Stimulated activated naive CD4-positive, alpha-beta T cell treated with Interleukin-2 at 50 U/mL for 16 hours (primary cell): ENCODE data around the gene PTTG2.

Source experiments
- DNase-seq: peaks from one replicate; lab custom pipeline; 2025; lab: John Stamatoyannopoulos, UW

PTTG2 gene

DNA sequence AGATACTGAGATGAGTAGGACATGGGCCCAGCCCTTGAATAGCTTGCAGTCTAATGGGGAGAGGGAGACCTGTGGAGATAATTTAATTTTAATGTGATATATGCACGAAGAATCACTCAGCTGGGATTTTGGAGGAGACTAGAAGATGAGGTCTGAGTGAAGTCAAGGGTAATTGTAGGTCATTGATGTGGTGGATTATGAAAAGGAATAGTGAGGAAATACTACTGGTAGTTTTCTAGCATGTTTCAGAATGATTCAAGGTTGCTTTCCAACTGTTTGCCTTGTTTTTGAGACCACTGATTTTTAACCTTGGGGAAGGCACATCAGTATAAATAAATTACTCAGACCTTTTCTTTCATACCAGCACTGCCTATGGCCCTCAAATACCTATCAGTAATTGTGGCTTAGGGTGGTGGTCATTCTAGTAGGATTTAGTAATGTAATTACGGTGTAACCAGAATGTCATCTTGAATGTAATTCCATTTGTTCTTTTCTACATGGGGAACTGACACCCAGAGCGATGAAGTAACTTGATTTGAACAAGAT, 25.6 kb downstream of the PTTG2 start:
- DNase-seq: no peak

- DNase-seq: no peak
Observed at GRCh38 chr4:37988670-37989069, 28.5 kb downstream of the PTTG2 start.

DNA sequence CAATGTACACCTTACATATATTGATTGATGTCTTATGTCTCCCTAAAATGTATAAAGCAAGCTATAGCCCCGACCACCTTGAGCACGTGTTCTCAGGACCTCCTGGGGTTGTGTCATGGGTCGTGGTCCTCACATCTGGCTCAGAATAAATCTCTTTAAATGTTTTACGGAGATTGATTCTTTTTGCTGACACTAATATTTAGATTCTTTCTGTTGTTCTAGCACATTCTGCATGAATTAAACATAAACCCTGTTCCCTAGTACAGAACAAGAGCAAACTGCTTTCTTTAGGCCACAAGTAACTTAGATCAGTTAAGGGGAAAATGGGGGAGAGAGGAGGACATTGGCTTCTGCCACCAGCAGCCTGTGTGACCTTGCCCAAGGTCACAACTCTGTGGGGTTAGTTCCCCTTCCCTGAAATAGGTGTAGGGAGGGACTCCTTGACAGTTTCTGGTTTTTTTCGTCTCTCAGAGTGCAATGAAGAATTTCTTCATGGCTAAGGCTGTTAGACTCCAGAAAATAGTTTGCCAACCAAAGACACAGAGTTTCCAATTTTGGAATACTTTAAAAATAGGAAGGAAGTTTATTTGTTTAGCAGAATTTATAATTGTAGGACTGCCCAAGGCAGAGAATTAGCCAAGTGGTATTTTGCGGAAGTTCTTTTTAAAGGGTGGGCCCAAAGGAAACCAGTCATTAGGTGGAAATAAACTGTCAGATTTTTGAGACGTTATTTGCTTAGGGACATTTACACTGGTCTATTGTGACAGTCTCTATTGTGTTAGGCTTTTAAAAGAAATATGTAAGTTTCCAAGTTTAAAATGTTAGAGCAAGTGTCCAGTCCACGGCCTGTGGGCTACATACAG, 29.4 kb downstream of the PTTG2 start:
- DNase-seq: no peak

- DNase-seq: no peak
Observed at GRCh38 chr4:37990731-37991245, 30.6 kb downstream of the PTTG2 start.

DNA sequence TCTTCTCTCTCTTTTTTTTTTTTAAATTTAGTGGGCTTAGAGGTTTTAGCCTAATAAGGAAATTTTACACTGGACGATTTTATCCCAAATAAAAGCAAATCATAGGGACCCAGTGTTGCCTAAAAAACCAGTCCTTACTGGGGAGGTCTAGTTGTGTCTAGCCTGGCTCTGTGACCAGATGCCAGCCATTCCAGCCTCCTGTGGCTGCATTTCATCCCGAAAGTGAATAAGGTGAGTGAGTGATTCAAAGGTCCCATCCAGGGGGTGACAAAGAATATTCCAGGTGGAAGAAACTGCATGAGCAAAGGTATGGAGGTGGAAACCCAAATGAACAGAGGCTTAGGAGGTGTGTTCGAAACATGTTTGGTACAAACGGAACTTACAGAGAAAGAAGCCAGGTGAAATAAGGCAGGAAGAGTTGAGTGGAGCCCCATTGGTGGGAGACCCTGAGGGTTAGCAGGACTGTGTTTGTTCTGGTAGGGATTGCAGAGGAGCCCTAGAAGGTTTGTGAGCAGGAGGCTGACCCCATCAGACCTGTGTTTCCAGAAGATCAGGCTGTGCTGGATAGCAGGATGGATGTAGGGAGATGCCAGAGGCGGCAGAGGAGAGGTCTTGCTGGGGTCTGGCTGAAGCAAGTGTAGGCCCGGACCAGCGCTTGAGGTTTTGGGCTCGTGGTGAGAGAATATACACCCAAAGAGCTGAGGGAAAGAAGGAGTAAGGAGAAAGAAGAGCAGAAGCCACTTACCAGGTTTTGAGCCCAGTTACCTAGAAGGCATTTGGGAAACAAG, 31.6 kb downstream of the PTTG2 start:
- DNase-seq: no peak

GRCh38 chr4:37993806-37994205, 33.6 kb downstream of the PTTG2 start:
- DNase-seq: no peak

- DNase-seq: no peak
Observed at GRCh38 chr4:37994569-37994968, 34.4 kb downstream of the PTTG2 start.

DNA sequence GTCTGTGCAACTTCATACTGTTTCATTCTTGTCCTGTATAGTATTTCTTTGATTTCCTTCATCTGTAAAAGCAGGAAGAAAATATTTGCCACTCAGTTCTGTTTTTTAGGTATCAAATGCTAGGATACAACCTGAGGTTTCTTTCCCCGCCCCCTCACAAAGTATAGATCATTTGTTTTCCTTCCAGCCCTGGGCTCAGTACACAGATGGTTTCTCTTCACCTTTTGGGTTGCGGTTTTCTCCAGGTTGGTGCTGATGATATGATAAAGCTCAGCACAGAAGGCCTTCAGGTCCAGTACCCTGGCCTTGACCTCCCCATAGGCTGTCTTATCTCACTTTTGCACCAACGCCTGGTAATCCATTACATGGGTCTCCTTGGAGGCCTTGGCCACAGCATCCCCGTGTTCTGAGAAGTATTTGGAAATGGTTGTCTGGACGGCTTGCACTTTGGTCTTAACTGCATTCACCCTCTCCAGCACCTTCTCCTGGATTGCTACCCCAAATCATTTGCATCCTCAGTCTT, 35.2 kb downstream of the PTTG2 start:
- no peak for DNase-seq

- DNase-seq: no peak
Observed at GRCh38 chr4:37995981-37996775, 36.0 kb downstream of the PTTG2 start.

GRCh38 chr4:37998226-37998625, 38.0 kb downstream of the PTTG2 start:
- DNase-seq: no peak

DNA sequence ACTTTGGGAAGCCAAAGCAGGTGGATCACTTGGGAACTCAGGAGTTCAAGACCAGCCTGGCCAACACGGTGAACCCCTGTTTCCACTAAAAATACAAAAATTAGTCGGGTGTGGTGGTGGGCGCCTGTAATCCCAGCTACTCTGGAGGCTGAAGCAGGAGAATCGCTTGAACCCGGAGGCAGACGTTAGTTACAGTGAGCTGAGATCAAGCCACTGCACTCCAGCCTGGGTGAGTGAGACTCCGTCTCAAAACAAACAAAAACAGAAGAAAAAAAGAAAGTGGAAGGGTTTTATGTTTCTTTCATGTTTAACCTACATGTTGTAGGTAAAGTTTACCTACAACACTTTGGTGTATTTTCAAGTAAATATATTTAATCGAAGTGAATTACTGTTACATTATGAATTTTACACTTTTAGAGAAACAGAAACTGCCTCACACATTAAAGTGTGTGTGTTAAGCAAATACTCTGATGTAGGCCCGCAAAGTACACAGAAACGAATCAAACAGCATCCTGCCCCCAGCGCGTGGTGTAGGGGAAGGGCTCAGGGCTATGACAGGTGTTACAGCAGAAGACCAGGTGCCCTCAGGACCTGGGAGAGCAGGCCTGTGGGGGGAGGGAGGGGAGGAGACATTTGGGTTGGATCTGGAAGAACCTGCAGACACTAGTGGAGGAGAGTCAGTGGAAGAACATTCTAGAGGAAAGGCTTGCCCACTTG, 39.0 kb downstream of the PTTG2 start:
- DNase-seq: no peak

DNA sequence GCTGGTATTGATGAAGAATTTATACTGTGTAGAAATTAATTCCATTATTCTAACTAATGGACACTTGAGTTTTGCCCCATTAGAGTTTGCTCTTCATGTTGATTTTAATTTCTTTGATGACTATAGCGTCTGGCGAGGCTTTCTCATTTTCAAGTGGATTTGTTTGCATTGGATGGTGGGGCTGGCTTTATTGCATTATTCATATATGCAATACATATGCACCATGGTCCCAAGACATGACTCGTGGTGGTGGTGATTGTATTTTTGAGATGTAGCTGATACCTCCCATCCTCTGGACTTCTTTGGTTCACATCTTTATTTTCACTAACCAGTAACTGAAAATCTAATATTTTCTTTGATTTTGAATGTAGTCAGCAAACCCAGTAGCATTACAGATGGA, 39.8 kb downstream of the PTTG2 start:
- no peak for DNase-seq

DNA sequence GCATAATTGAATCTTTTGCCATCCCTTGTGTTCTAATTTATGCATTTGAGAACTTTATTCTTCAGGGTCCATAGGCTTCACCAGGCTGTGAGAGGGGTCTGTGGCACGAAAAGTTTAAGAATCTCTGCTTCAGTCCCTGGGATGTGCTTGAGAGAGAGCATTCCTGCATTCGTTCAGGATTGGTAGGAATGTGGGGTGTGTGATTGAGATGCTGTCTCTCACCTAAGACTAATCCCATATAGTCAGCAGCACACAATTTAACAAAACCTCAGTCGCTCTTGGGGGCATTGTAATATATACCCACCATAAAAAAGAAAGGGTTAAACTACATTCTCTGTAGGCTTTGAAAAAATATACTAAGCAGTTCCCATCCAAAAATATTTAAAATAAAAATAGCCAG, 41.7 kb downstream of the PTTG2 start:
- no peak for DNase-seq

GRCh38 chr4:38002451-38003071, 42.4 kb downstream of the PTTG2 start:
- DNase-seq: no peak

GRCh38 chr4:38003102-38003501, 42.9 kb downstream of the PTTG2 start:
- no peak for DNase-seq

DNA sequence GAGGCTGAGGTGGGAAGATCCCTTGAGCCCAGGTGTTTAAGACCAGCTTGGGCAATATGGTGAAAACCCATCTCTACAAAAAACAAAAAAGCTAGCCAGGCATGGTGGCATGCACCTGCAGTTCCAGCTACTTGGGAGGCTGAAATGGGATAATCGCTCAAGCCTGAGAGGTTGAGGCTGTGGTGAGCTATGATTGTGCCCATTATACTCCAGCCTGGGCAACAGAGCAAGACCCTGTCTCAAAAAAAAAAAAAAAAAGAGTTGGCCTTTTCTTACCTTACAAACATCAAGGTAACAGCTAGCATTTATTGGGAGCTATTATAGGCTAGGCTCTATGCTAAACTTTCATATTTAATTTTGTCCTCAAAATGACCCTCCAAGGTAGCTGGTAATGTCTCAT, 43.4 kb downstream of the PTTG2 start:
- DNase-seq: no peak

GRCh38 chr4:38004062-38004461, 43.9 kb downstream of the PTTG2 start:
- no peak for DNase-seq

DNA sequence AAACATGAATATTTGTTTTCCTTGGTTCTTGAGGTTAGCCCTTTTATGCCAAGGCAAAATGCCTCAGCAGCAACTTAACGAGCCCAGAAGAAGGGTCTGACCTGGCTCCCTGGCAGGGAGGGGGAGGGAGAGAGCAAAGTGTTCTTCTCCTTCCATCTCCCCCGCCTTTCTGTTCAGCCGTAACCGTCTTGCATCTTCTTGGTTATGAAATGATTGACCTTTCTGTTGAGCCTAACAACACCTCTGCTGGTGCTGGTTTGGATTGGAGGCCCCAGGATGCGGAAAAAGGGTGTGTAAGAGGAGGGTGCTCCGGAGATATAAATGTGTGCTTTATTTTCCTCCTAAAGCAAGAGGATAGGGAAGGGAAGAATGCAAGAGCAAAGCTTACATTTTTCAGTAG, 44.7 kb downstream of the PTTG2 start:
- no peak for DNase-seq

GRCh38 chr4:38005637-38006036, 45.4 kb downstream of the PTTG2 start:
- no peak for DNase-seq

DNA sequence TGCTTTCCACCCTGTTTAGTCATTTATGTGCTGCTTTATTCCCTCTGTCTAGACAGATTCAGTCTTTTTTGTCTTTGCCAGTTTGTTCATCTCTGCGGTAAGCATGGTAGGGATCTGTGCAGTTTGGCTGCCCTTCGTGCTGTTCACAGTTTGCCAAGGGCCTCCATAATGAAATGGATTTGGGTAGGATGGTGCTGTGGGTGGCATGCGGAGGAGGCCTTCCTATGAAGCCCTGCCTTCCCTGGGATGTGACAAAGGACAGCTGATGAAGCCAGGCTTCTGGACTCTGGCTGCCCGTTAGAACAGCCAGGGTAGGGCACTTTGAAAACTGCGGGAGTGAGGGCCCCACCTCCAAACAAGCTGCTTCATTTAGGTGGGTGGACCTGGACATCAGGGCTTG, 47.4 kb downstream of the PTTG2 start:
- no peak for DNase-seq

DNA sequence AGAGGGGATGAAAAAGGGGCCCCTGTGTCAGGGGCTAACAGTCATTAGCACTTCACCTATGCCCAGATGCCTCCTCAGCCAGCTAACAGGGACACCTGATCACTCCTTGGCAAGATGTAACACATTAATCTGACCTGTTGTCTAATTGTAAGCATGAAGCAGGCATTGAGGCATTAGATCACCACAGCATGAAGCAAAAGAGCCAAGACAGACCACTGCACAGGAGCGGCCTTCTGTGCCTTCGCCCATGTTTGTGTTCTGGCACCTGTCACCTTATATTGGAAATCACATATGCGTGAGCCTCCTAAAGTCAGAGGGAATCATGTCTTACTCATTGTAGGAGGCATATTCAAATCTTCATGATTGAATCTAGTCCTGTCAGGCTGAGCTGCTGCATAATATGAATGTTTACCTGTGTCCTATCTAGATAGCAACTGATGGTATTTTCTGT, 48.4 kb downstream of the PTTG2 start:
- no peak for DNase-seq
